ENCODE measurements around the gene TTC34. TPM values are rescaled to one million over a fixed set of nuclear protein-coding genes. Genes with fewer than 3 reads are reported as not detected.
A peak's percentile ranks its signal among the peaks of the same experiment; 100 is the strongest.
"Not testable (repeated sequence)": the region's sequence is repeated elsewhere in the genome, so short reads cannot be mapped to it uniquely, and the experiment has no call there.

Gene TTC34
- total RNA-seq, 1 donor from 2014 or later: 0.09 TPM

GRCh38 chr1:2654443-2654948 lies 147.0 kb downstream of the TTC34 start:
- Mint-ChIP-seq H3K9me3 (peaks cover 41% of the 10 kb centered on the region), H3K4me3 (peak overlapping the region; percentile 28), H3K36me3 (peaks cover 19% of the 10 kb centered on the region), H3K27me3 (ENCODE audit: insufficient read depth, low read depth) (peaks cover 39% of the 10 kb centered on the region)
- not testable (repeated sequence) for H3K4me3 ChIP-seq; H3K4me2 ChIP-seq; H3K36me3 ChIP-seq; H3K4me1 ChIP-seq; H3K27ac ChIP-seq; H4K20me1 ChIP-seq (ENCODE audit: low read depth); H2AFZ ChIP-seq (replicated peaks); H3K9me3 ChIP-seq (ENCODE audit: low read depth); H3K9ac ChIP-seq; H3F3A ChIP-seq (ENCODE audit: low read depth); H3K4me1 Mint-ChIP-seq; H3K27ac Mint-ChIP-seq; H3K79me2 ChIP-seq (ENCODE audit: low read depth); H3K27me3 ChIP-seq; DNase-seq (ENCODE audit: low spot score)

GRCh38 chr1:2653741-2654442 lies 147.6 kb downstream of the TTC34 start:
- not testable (repeated sequence) for H3K4me1 ChIP-seq; H2AFZ ChIP-seq (replicated peaks); H3K9ac ChIP-seq; H3K36me3 ChIP-seq; H3K4me1 Mint-ChIP-seq; H4K20me1 ChIP-seq (ENCODE audit: low read depth); DNase-seq (ENCODE audit: low spot score); H3K4me3 ChIP-seq; H3K9me3 ChIP-seq (ENCODE audit: low read depth); H3K79me2 ChIP-seq (ENCODE audit: low read depth); H3K4me2 ChIP-seq; H3K27me3 ChIP-seq; H3K27ac ChIP-seq; H3F3A ChIP-seq (ENCODE audit: low read depth)
- Mint-ChIP-seq H3K9me3 (peaks cover 45% of the 10 kb centered on the region), H3K4me3 (peak overlapping the region; percentile 33), H3K27ac (peak overlapping the region; percentile 24), H3K27me3 (ENCODE audit: insufficient read depth, low read depth) (peaks cover 39% of the 10 kb centered on the region), H3K36me3 (peaks cover 19% of the 10 kb centered on the region)

- not testable (repeated sequence) for H3K27ac ChIP-seq; H3F3A ChIP-seq (ENCODE audit: low read depth); H3K27me3 ChIP-seq; H3K4me2 ChIP-seq; H3K4me1 ChIP-seq; H3K4me3 ChIP-seq; H3K4me1 Mint-ChIP-seq; H3K9me3 ChIP-seq (ENCODE audit: low read depth); H3K79me2 ChIP-seq (ENCODE audit: low read depth); DNase-seq (ENCODE audit: low spot score); H3K27ac Mint-ChIP-seq; H2AFZ ChIP-seq (replicated peaks); H3K36me3 ChIP-seq; H4K20me1 ChIP-seq (ENCODE audit: low read depth); H3K9ac ChIP-seq
- Mint-ChIP-seq H3K36me3 (peaks cover 19% of the 10 kb centered on the region), H3K9me3 (peaks cover 47% of the 10 kb centered on the region), H3K27me3 (ENCODE audit: insufficient read depth, low read depth) (peaks cover 40% of the 10 kb centered on the region), H3K4me3 (peak overlapping the region; percentile 27)
Observed at GRCh38 chr1:2652926-2653571, 148.4 kb downstream of the TTC34 start.

DNA sequence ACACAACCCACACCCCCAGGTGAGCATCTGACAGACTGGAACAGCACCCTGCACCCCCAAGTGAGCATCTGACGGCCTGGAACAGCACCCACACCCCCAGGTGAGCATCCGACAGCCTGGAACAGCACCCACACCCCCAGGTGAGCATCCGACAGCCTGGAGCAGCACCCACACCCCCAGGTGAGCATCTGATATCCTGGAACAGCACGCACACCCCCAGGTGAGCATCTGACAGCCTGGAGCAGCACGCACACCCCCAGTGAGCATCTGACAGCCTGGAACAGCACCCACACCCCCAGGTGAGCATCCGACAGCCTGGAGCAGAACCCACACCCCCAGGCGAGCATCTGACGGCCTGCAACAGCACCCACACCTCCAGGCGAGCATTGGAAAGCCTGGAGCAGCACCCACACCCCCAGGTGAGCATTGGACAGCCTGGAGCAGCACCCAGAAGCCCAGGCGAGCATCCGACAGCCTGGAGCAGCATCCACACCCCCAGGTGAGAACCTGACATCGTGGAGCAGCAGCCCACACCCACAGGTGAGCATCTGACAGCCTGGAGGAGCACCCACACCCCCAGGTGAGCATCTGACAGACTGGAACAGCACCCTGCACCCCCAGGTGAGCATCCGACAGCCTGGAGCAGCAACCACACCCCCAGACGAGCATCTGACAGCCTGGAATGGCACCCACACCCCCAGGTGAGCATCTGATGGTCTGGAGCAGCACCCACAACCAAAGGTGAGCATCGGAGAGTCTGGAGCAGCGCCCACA lies 149.2 kb downstream of the TTC34 start:
- not testable (repeated sequence) for DNase-seq (ENCODE audit: low spot score); H3K27me3 ChIP-seq; H3K4me3 ChIP-seq; H4K20me1 ChIP-seq (ENCODE audit: low read depth); H3K9me3 ChIP-seq (ENCODE audit: low read depth); H2AFZ ChIP-seq (replicated peaks); H3K4me1 Mint-ChIP-seq; H3K36me3 ChIP-seq; H3F3A ChIP-seq (ENCODE audit: low read depth); H3K27ac ChIP-seq; H3K79me2 ChIP-seq (ENCODE audit: low read depth); H3K4me2 ChIP-seq; H3K9ac ChIP-seq; H3K4me1 ChIP-seq
- H3K4me3 Mint-ChIP-seq: peak overlapping the region; percentile 40
- H3K27ac Mint-ChIP-seq: peak overlapping the region; percentile 46
- peaks cover 53% of the 10 kb centered on the region for H3K9me3 Mint-ChIP-seq
- H3K27me3 Mint-ChIP-seq (ENCODE audit: insufficient read depth, low read depth): peaks cover 42% of the 10 kb centered on the region
- peaks cover 19% of the 10 kb centered on the region for H3K36me3 Mint-ChIP-seq

DNA sequence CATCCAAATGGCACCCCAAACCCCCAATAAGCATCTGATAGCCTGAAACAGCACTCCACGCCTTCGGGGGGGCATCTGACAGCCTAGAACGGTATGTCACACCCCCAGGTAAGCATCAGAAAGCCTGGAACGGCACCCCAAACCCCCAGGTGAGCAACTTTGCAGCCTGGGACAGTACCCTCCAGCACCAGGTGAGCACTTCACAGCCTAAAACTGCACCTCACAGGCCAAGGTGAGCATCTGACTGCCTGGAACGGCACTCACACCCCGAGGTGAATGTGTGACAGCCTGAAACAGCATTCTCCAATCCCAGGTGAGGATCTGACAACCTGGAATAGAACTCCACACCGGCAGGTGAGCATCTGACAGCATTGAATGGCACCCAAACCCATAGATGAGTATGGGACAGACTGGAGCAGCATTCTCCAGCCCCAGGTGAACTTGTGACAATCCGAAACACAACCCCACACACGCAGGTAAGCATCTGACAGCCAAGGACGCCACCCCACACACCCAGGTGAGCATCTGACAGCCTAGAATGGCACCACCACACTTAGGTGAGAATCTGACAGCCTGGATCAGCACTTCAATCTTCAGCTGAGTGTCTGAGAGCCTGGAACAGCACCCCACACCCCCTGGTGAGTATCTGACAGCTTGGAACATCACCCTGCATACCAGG lies 150.4 kb downstream of the TTC34 start:
- H3K4me1 Mint-ChIP-seq: peaks cover 5% of the 10 kb centered on the region
- peaks cover 19% of the 10 kb centered on the region for H3K36me3 Mint-ChIP-seq
- no peaks in the 10 kb centered on the region for H3K4me1 ChIP-seq
- peaks cover 40% of the 10 kb centered on the region for H3K27me3 Mint-ChIP-seq (ENCODE audit: insufficient read depth, low read depth)
- H3K79me2 ChIP-seq (ENCODE audit: low read depth): no peaks in the 10 kb centered on the region
- no peaks in the 10 kb centered on the region for H4K20me1 ChIP-seq (ENCODE audit: low read depth)
- H3K9me3 ChIP-seq (ENCODE audit: low read depth): peaks cover 7% of the 10 kb centered on the region
- TF ChIP-seq, protein P1, sequence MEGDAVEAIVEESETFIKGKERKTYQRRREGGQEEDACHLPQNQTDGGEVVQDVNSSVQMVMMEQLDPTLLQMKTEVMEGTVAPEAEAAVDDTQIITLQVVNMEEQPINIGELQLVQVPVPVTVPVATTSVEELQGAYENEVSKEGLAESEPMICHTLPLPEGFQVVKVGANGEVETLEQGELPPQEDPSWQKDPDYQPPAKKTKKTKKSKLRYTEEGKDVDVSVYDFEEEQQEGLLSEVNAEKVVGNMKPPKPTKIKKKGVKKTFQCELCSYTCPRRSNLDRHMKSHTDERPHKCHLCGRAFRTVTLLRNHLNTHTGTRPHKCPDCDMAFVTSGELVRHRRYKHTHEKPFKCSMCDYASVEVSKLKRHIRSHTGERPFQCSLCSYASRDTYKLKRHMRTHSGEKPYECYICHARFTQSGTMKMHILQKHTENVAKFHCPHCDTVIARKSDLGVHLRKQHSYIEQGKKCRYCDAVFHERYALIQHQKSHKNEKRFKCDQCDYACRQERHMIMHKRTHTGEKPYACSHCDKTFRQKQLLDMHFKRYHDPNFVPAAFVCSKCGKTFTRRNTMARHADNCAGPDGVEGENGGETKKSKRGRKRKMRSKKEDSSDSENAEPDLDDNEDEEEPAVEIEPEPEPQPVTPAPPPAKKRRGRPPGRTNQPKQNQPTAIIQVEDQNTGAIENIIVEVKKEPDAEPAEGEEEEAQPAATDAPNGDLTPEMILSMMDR (IDR thresholded peaks at IDR 0.05): no peak
- no peak for TF ChIP-seq EZH2 (IDR thresholded peaks at IDR 0.05)
- TF ChIP-seq EZH2phosphoT487 (IDR thresholded peaks at IDR 0.05): no peak
- no peak overlapping the region for H3K27ac Mint-ChIP-seq
- H3F3A ChIP-seq (ENCODE audit: low read depth): no peaks in the 10 kb centered on the region
- no peak overlapping the region for H3K4me2 ChIP-seq
- no peak overlapping the region for H3K4me3 Mint-ChIP-seq
- no peaks in the 10 kb centered on the region for H3K36me3 ChIP-seq
- no peak overlapping the region for H3K9ac ChIP-seq
- no peak for DNase-seq (ENCODE audit: low spot score)
- no peaks in the 10 kb centered on the region for H3K27me3 ChIP-seq
- no peak overlapping the region for H2AFZ ChIP-seq (replicated peaks)
- no peak overlapping the region for H3K27ac ChIP-seq
- peaks cover 54% of the 10 kb centered on the region for H3K9me3 Mint-ChIP-seq
- no peak overlapping the region for H3K4me3 ChIP-seq

All from neural progenitor cell (in vitro differentiated cells).